ENCODE measurements around the gene TRIML1. TPM values are rescaled to one million over a fixed set of nuclear protein-coding genes. Genes with fewer than 3 reads are reported as not detected.

TRIML1 gene
- total RNA-seq, 4 donors from 2014 or later: not detected

- Histone ChIP-seq H3K9me3 (no peaks in the 10 kb centered on the region), H3K27me3 (no peaks in the 10 kb centered on the region), H3K4me1 (no peaks in the 10 kb centered on the region), H3K36me3 (no peaks in the 10 kb centered on the region), H3K4me3 (no peak overlapping the region), H3K27ac (no peak overlapping the region)
- intact Hi-C loops (cut with DNase I): no loop called here
- WGBS, 2 donors: 69 to 85% methylated on average over 6 of the region's 6 CpGs
- no peak for TF ChIP-seq POLR2A (IDR thresholded peaks at IDR 0.05)
- TF ChIP-seq CTCF (IDR thresholded peaks at IDR 0.05): no peak
- DNase-seq: no peak
Measured at GRCh38 chr4:188162698-188163097, 23.5 kb downstream of the TRIML1 start.

GRCh38 chr4:188168726-188169373 is 29.6 kb downstream of the TRIML1 start:
- WGBS, 2 donors: 53 to 62% methylated on average over 5 of the region's 5 CpGs
- Histone ChIP-seq H3K27me3 (no peaks in the 10 kb centered on the region), H3K4me1 (no peaks in the 10 kb centered on the region), H3K9me3 (no peaks in the 10 kb centered on the region), H3K27ac (no peak overlapping the region), H3K4me3 (no peak overlapping the region), H3K36me3 (no peaks in the 10 kb centered on the region)
- no peak for DNase-seq
- TF ChIP-seq CTCF (IDR thresholded peaks at IDR 0.05): no peak
- no peak for TF ChIP-seq POLR2A (IDR thresholded peaks at IDR 0.05)
- intact Hi-C loops (cut with DNase I): no loop called here

- Histone ChIP-seq H3K27ac (no peak overlapping the region), H3K36me3 (no peaks in the 10 kb centered on the region), H3K27me3 (no peaks in the 10 kb centered on the region), H3K4me1 (no peaks in the 10 kb centered on the region), H3K9me3 (no peaks in the 10 kb centered on the region), H3K4me3 (no peak overlapping the region)
- intact Hi-C loops (cut with DNase I): no loop called here
- DNase-seq: no peak
- 65 to 79% methylated on average over 2 of the region's 2 CpGs for WGBS, 2 donors
- TF ChIP-seq CTCF (IDR thresholded peaks at IDR 0.05): no peak
Measured at GRCh38 chr4:188171551-188171950, 32.3 kb downstream of the TRIML1 start.

- Histone ChIP-seq H3K4me3 (no peak overlapping the region), H3K27ac (no peak overlapping the region), H3K27me3 (no peaks in the 10 kb centered on the region), H3K9me3 (peaks cover 0 to 6% (median 0%) of the 10 kb centered on the region in 3 donors), H3K4me1 (no peaks in the 10 kb centered on the region), H3K36me3 (no peaks in the 10 kb centered on the region)
- 79% methylated on average over 5 to 6 of the region's 6 CpGs for WGBS, 2 donors
- no peak for DNase-seq
- TF ChIP-seq CTCF (IDR thresholded peaks at IDR 0.05) (no peak), POLR2A (IDR thresholded peaks at IDR 0.05) (no peak)
- intact Hi-C loops (cut with DNase I): no loop called here
Measured at GRCh38 chr4:188175288-188175687, 36.0 kb downstream of the TRIML1 start.

GRCh38 chr4:188177997-188178675 is 38.9 kb downstream of the TRIML1 start:
- no peak for TF ChIP-seq CTCF (IDR thresholded peaks at IDR 0.05)
- no peak for TF ChIP-seq POLR2A (IDR thresholded peaks at IDR 0.05)
- Histone ChIP-seq H3K4me3 (no peak overlapping the region), H3K9me3 (peaks cover 0 to 6% (median 0%) of the 10 kb centered on the region in 3 donors), H3K27me3 (no peaks in the 10 kb centered on the region), H3K36me3 (no peaks in the 10 kb centered on the region), H3K4me1 (no peaks in the 10 kb centered on the region), H3K27ac (no peak overlapping the region)
- DNase-seq: no peak
- WGBS, 2 donors: 53 to 67% methylated on average over 5 of the region's 5 CpGs
- intact Hi-C loops (cut with DNase I): no loop called here

Measured in esophagus squamous epithelium (tissue), 5 donors.